HG03354 (cell line): ENCODE results near the gene GGTA1.
"Not testable (repeated sequence)": the region's sequence is repeated elsewhere in the genome, so short reads cannot be mapped to it uniquely, and the experiment has no call there.

Experiments
- ATAC-seq: cut with Tn5 transposase; IDR thresholded peaks from one replicate; pipeline ENCODE4 v1.9.1; 2021; ENCODE audit warnings: mild to moderate bottlenecking; ENCODE audit not compliant: unreplicated experiment, poor library complexity, severe bottlenecking

Gene GGTA1

GRCh38 chr9:121464968-121465367, 34.7 kb downstream of the GGTA1 start:
- ATAC-seq: no peak

DNA sequence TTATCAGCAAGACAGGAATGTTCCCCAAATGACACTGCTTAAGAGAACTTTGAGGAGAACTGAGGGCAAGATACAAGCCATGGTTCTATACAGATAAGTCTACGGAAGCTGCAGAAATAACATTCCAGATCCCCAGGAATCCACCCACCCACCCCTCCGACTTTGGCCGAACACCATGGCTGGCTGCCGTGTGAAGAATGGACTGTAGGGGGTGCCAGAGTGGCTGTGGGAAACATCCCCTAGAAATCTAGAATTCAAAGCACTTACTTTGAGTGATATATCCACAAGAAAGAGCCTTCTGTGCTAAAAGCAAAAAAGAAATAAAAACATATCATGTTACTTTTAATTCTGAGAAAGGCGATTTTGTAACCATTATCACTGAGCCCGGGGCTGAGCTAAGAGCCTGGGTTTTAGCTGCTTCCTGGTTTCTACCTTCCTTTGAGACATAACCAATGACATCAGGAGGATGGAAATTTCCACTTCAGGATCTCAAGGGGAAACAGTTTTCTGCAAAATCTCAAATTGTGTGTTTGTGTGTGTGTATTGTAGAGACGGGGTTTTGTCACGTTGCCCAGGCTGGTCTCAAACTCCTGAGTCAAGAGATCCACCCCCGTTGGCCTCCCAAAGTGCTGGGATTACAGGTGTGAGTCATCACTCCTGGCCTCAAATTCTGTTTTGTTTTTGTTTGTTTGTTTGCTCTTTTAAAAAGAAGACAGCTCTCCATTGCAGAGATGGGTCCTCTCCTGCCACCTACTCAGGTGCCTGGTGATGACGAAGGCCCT, 36.4 kb downstream of the GGTA1 start:
- ATAC-seq: no peak

DNA sequence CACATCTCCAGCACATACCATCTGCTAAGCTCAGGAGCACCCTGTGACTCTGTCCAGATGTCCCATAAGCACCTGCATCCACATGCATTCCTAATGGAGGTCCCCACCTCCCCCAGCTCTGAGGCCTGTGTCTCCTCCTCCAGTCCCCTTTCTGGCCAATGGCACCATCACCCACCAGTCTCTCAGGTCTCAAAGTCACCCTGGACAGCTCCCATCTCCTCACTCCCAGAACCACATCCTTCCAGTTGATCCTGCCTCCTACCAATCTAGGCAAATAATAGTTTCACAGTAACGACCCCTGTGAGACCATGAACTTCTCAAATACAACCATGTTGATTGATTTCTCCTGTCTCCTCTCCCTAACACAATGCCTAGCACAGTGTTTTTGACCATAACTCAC, 40.1 kb downstream of the GGTA1 start:
- ATAC-seq: no peak

GRCh38 chr9:121458449-121458848, 41.2 kb downstream of the GGTA1 start:
- not testable (repeated sequence) for ATAC-seq

- no peak for ATAC-seq
These were observed 44.0 kb downstream of the GGTA1 start for GRCh38 chr9:121455527-121456239.

GRCh38 chr9:121454972-121455371, 44.7 kb downstream of the GGTA1 start:
- no peak for ATAC-seq

DNA sequence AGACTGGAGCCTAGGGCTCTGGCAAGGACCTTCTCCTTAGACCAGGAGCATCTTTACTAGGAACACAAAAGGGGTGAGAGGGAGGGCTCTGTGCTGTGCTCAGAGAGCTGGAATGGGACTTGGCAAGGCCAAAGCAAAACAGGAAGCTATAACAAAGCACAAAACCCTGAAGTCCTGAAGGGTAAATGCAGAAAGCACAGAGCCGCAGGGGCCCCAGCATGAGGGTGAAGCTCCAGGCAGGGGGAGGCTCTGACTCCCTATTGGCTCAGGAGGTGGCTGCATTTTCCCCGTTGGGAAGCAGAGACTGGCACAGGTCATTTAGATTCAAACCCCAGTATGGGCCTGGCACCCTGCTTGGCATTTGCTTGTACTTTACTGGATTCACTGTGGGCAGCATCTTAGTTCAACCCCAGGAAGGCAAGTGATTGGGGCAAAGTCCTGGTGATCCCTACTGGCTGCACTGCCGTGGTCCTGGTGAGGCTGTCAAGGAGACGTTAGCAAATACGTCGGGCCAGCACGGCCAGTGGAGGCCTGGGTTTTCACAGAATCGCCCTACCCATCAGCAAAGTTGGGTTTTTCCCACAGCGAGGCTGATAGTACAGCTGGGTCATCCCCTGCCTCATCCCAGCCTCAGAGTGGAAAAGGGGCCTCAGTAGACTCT, 46.3 kb downstream of the GGTA1 start:
- no peak for ATAC-seq

- no peak for ATAC-seq
These were observed 47.6 kb downstream of the GGTA1 start for GRCh38 chr9:121452085-121452484.

DNA sequence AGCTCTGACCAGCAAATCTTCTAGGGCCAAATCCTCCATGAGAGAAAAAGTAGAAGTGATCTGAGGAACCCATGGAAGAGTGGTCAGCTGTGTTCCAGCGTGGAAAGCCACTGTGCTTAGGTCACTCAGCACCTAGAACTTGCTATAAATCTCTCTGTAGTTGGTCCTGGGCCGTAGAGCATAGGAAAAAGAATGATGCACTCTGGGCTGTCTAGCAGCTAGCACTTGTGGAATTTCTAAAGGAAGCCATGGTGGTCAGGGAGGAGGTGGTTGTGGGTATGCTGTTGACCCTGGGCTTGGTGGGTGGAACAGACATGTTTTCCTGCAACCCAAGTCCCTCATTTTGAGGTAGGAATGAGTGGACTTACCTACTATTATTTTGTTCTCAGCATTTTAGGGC, 48.1 kb downstream of the GGTA1 start:
- ATAC-seq: no peak

GRCh38 chr9:121450241-121450640, 49.4 kb downstream of the GGTA1 start:
- ATAC-seq: no peak

GRCh38 chr9:121449786-121450185, 49.9 kb downstream of the GGTA1 start:
- ATAC-seq: no peak

DNA sequence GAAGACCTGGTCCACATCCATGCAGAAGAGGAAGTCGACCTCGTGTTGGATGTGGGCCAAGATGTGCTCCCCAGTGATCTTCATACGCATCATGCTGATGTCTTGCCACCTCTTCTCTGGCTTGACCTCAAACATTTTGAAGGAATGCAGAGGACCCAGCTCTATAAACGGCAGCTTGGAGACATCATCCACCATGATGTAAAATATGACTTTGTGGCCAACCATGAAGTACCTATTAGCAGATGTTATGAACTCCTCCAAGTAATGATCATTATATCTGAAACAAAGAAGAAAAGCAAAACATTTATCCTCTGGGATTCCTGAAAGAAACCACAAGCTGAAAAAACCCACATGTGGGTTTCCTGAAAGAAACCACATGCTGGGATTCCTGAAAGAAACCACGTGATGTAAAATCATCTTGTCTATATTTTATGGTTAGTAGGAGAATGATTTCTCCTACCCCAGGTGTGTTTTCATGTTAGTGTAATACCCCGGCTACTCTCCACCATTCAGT, 52.3 kb downstream of the GGTA1 start:
- ATAC-seq: no peak

GRCh38 chr9:121445986-121446385, 53.7 kb downstream of the GGTA1 start:
- no peak for ATAC-seq

DNA sequence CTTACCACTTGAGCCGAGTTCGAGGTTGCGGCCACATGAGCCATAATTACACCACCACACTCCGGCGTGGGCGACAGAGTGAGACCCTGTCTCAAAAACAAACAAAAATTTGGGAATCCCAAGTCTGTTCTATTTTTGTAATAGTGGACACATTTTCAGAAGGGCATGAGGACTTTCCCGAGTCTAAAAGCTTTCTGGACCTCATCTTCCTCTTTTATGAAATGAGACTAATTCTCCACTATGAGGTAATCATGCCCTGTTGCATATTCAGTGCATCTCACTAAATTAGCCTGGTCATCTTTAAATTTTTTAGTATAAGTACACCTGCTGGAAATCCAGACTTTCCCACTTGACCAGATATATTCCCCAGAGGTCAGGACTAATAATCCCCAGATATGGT, 55.7 kb downstream of the GGTA1 start:
- no peak for ATAC-seq

DNA sequence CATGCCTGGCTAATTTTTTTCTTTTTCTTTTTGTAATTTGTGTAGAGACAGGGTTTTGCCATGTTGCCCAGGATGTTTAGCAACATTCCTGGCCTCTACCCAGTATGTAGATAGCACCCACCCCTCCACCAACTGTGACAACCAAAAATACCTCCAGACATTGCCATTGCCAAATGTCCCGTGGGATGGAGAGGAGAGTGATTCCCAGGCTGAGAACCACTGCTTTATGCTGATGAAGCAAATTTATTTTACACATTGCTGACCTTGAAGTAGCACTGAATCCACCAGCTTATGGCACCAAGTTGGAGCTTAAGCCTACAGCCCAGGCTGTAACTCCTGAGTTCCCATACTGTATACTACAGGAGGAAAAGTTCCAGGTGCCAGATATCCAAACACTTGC, 58.5 kb downstream of the GGTA1 start:
- no peak for ATAC-seq

DNA sequence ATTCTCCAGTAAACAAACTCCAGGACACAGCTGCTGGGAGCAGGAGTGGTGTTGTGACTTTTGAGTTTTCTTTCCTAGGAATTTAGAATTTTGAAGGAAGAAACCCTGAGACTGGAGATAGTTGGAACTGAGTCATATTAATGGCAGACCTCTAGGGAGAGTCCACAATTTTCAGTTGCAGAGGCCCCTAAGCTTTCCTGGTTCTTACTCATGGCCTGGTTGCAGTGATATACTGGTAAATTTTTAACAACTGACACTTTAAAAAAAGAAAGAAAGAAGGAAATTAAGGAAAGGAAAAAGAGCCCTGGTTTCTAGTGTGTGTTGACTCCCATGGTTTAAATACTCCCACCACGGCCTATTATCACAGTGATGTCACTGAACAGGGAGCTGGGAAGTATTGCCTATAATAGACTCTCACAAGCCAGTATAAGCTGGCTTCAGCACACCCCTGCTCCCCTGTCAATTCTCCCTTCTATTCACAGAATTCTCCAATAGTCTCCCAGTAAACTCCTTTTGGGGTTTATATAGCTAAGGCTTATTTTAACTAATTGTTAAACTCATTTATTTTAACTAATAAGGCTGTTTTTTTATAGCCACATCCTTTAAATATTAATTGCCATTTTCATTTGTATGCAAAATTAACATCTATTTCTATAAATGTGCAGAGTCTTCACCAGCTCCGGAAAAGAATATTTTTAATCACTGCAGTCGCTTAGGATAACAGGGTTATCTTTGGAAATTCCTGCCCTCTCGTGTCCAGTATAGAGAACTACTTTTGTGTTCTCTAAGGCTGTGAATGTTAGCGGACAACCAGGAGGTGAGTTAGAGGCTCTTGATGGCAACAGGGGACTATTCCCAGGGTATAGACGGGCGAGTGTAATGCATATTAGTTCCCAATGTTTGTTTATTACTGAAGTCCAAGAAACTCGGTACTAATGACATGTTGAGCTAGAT, 59.7 kb downstream of the GGTA1 start:
- no peak for ATAC-seq

DNA sequence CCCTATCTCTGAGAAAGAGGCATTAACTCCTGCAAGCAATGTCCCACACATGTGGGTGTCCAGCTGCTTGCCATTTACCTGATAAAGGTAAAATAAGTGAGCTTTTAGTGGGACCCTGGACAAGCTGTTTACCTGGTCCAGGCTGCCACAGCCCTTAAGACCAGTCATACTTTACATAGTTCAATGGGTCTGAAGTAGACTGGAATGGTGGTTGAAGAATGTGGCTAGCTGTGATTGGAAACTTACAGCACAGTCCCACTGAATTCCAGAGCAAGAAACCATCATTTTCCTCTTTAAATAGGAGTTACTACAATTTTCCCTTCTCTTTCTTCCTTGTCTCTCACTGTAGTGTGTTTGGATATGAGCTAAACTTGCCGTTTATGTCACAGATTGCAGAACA, 60.6 kb downstream of the GGTA1 start:
- ATAC-seq: no peak

- no peak for ATAC-seq
These were observed 61.8 kb downstream of the GGTA1 start for GRCh38 chr9:121437891-121438290.

DNA sequence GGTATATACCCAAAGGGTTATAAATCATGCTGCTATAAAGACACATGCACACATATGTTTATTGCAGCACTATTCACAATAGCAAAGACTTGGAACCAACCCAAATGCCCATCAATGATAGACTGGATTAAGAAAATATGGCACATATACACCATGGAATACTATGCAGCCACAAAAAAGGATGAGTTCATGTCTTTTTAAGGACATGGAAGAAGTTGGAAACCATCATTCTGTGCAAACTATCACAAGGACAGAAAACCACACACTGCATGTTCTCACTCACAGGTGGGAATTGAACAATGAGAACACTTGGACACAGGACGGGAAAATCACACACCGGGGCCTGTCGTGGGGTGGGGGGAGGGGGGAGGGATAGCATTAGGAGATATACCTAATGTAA, 62.6 kb downstream of the GGTA1 start:
- not testable (repeated sequence) for ATAC-seq

- no peak for ATAC-seq
These were observed 64.7 kb downstream of the GGTA1 start for GRCh38 chr9:121434969-121435368.
